ENCODE results near the gene POLE. TPM values are rescaled to one million over a fixed set of nuclear protein-coding genes. Genes with fewer than 3 reads are reported as not detected.

The POLE gene
- total RNA-seq, 2 donors from 2014 or later: 34.5 to 96.1 TPM

GRCh38 chr12:132641811-132642650, 45.1 kb downstream of the POLE start:
- intact Hi-C loops (cut with DNase I): no loop called here
- Histone ChIP-seq H3K36me3 (no peaks in the 10 kb centered on the region), H3K4me1 (no peaks in the 10 kb centered on the region), H3K9ac (ENCODE audit: low read depth in 2 of 2, low read length in 2 of 2) (no peak overlapping the region), H3K4me3 (no peak overlapping the region), H3K9me3 (no peaks in the 10 kb centered on the region), H3K27ac (no peak overlapping the region), H3K27me3 (no peaks in the 10 kb centered on the region)
- no peak for TF ChIP-seq CTCF (IDR thresholded peaks at IDR 0.05)
- DNase-seq: no peak

GRCh38 chr12:132640936-132641335, 46.2 kb downstream of the POLE start:
- TF ChIP-seq CTCF (IDR thresholded peaks at IDR 0.05): no peak
- intact Hi-C loops (cut with DNase I): no loop called here
- no peaks in the 10 kb centered on the region for H3K9me3 ChIP-seq
- H3K4me1 ChIP-seq: no peaks in the 10 kb centered on the region
- no peak for DNase-seq
- no peaks in the 10 kb centered on the region for H3K27me3 ChIP-seq
- H3K36me3 ChIP-seq: no peaks in the 10 kb centered on the region
- H3K4me3 ChIP-seq: no peak overlapping the region
- no peak overlapping the region for H3K9ac ChIP-seq (ENCODE audit: low read depth in 2 of 2, low read length in 2 of 2)
- H3K27ac ChIP-seq: no peak overlapping the region

GRCh38 chr12:132639956-132640520, 47.1 kb downstream of the POLE start:
- intact Hi-C loops (cut with DNase I): no loop called here
- no peak overlapping the region for H3K27ac ChIP-seq
- H3K4me1 ChIP-seq: no peaks in the 10 kb centered on the region
- no peak overlapping the region for H3K4me3 ChIP-seq
- H3K27me3 ChIP-seq: no peaks in the 10 kb centered on the region
- no peak overlapping the region for H3K9ac ChIP-seq (ENCODE audit: low read depth in 2 of 2, low read length in 2 of 2)
- no peak for DNase-seq
- H3K36me3 ChIP-seq: no peaks in the 10 kb centered on the region
- H3K9me3 ChIP-seq: no peaks in the 10 kb centered on the region
- TF ChIP-seq CTCF (IDR thresholded peaks at IDR 0.05): no peak

GRCh38 chr12:132638541-132639408, 48.4 kb downstream of the POLE start:
- Histone ChIP-seq H3K9ac (ENCODE audit: low read depth in 2 of 2, low read length in 2 of 2) (no peak overlapping the region), H3K4me1 (no peaks in the 10 kb centered on the region), H3K9me3 (no peaks in the 10 kb centered on the region), H3K36me3 (no peaks in the 10 kb centered on the region), H3K4me3 (no peak overlapping the region), H3K27ac (no peak overlapping the region), H3K27me3 (no peaks in the 10 kb centered on the region)
- no peak for DNase-seq
- intact Hi-C loops (cut with DNase I): no loop called here
- peak; percentile 72 for TF ChIP-seq CTCF (IDR thresholded peaks at IDR 0.05)

GRCh38 chr12:132637811-132638210, 49.3 kb downstream of the POLE start:
- Histone ChIP-seq H3K4me1 (no peaks in the 10 kb centered on the region), H3K4me3 (no peak overlapping the region), H3K27ac (no peak overlapping the region), H3K9me3 (no peaks in the 10 kb centered on the region), H3K9ac (ENCODE audit: low read depth in 2 of 2, low read length in 2 of 2) (no peak overlapping the region), H3K36me3 (no peaks in the 10 kb centered on the region), H3K27me3 (no peaks in the 10 kb centered on the region)
- intact Hi-C loops (cut with DNase I): no loop called here
- TF ChIP-seq CTCF (IDR thresholded peaks at IDR 0.05): no peak
- DNase-seq: no peak

Measured in colonic mucosa (tissue), 4 donors.